HepG2 (cell line): Measurements from ENCODE around the gene CCDC8. TPM values are rescaled to one million over a fixed set of nuclear protein-coding genes. Genes with fewer than 3 reads are reported as not detected.

Source experiments
- DMAP1 ChIP-seq: IDR thresholded peaks from 2 replicates; pipeline ENCODE4 v1.6.1; 2016
- ELF4 ChIP-seq: sonication (generic); formaldehyde crosslinking; IDR thresholded peaks from 2 replicates; pipeline ENCODE4 v1.5.0; 2020; ENCODE audit warnings: missing genetic modification reagents, mild to moderate bottlenecking, moderate library complexity, borderline replicate concordance
- HNRNPLL ChIP-seq: fragments of 200-400 bp; formaldehyde crosslinking; IDR thresholded peaks from 2 replicates; pipeline ENCODE4 v1.6.1; 2017; ENCODE audit warnings: mild to moderate bottlenecking, low read depth, low read length; ENCODE audit not compliant: poor library complexity, severe bottlenecking
- KLF11 ChIP-seq: IDR thresholded peaks from 2 replicates; pipeline ENCODE4 v1.6.1; 2016; ENCODE audit warnings: missing compliant biosample characterization
- KLF16 ChIP-seq, 2 experiments: sonication (generic) in 1 of 2; formaldehyde crosslinking in 1 of 2; IDR thresholded peaks; 2 replicates each; pipeline versions ENCODE4 v1.6.1 to v1.8.0; 2016 to 2023; ENCODE audit warnings: missing genetic modification reagents in 2 of 2, missing compliant biosample characterization in 1 of 2
- KLF6 ChIP-seq: IDR thresholded peaks from 2 replicates; pipeline ENCODE4 v1.8.0; 2016; ENCODE audit warnings: missing biosample characterization, missing genetic modification reagents
- KMT2B ChIP-seq: IDR thresholded peaks from 2 replicates; pipeline ENCODE4 v1.6.1; 2016; ENCODE audit warnings: missing genetic modification reagents, missing compliant biosample characterization
- MIXL1 ChIP-seq: IDR thresholded peaks from 2 replicates; pipeline ENCODE4 v1.6.1; 2016
- MZF1 ChIP-seq: sonication (generic); formaldehyde crosslinking; IDR thresholded peaks from 2 replicates; pipeline ENCODE4 v1.8.1; 2023; ENCODE audit warnings: mild to moderate bottlenecking, missing genetic modification reagents, borderline replicate concordance
- NFIB ChIP-seq: sonication (generic); formaldehyde crosslinking; IDR thresholded peaks from 2 replicates; pipeline ENCODE4 v1.9.0; 2021; ENCODE audit warnings: missing genetic modification reagents, mild to moderate bottlenecking, borderline replicate concordance
- SALL1 ChIP-seq: sonication (generic); formaldehyde crosslinking; IDR thresholded peaks from 2 replicates; pipeline ENCODE4 v1.8.0; 2022; ENCODE audit warnings: mild to moderate bottlenecking, missing genetic modification reagents
- SIN3A ChIP-seq: IDR thresholded peaks from 2 replicates; pipeline ENCODE4 v1.6.1; 2011; ENCODE audit warnings: low read depth, mild to moderate bottlenecking, control low read depth, low read length, borderline replicate concordance
- SP1 ChIP-seq, 2 experiments: fragments of 450-650 bp in 1 of 2; sonication (generic) in 1 of 2; formaldehyde crosslinking in 1 of 2; IDR thresholded peaks; 2 replicates each; pipeline versions ENCODE4 v1.4.0 to v1.6.1; 2016 to 2020; ENCODE audit warnings: missing genetic modification reagents in 1 of 2
- SRSF1 ChIP-seq: fragments of 200-400 bp; formaldehyde crosslinking; optimal IDR thresholded peaks from 2 replicates; pipeline ENCODE3; 2017; ENCODE audit warnings: mild to moderate bottlenecking, low read depth, low read length, moderate library complexity
- TAF1 ChIP-seq: sonication (generic); formaldehyde crosslinking; IDR thresholded peaks from 2 replicates; pipeline ENCODE4 v1.4.0; 2020; ENCODE audit warnings: missing genetic modification reagents
- ZFP90 ChIP-seq: sonication (generic); formaldehyde crosslinking; IDR thresholded peaks from 2 replicates; pipeline ENCODE4 v1.8.0; 2022; ENCODE audit warnings: missing genetic modification reagents, mild to moderate bottlenecking, inconsistent platforms, borderline replicate concordance
- ZNF138 ChIP-seq: sonication (generic); formaldehyde crosslinking; IDR thresholded peaks from 2 replicates; pipeline ENCODE4 v1.5.0; 2020; ENCODE audit warnings: mild to moderate bottlenecking, low read depth, missing genetic modification reagents
- ZNF460 ChIP-seq: sonication (generic); formaldehyde crosslinking; IDR thresholded peaks from 2 replicates; pipeline ENCODE4 v1.5.1; 2020; ENCODE audit warnings: missing genetic modification reagents, mild to moderate bottlenecking, borderline replicate concordance
- ZNF564 ChIP-seq: sonication (generic); formaldehyde crosslinking; IDR thresholded peaks from 2 replicates; pipeline ENCODE4 v1.8.1; 2023; ENCODE audit warnings: mild to moderate bottlenecking, missing genetic modification reagents
- ZNF589 ChIP-seq: sonication (generic); formaldehyde crosslinking; conservative IDR thresholded peaks from 2 replicates; pipeline ENCODE4 v1.8.0; 2022; ENCODE audit warnings: mild to moderate bottlenecking, moderate library complexity, missing genetic modification reagents
- ZNF709 ChIP-seq: sonication (generic); formaldehyde crosslinking; IDR thresholded peaks from 2 replicates; pipeline ENCODE4 v1.5.0; 2020; ENCODE audit warnings: mild to moderate bottlenecking, missing genetic modification reagents
- ZNF781 ChIP-seq: sonication (generic); formaldehyde crosslinking; IDR thresholded peaks from 2 replicates; pipeline ENCODE4 v1.5.1; 2020; ENCODE audit warnings: borderline replicate concordance, mild to moderate bottlenecking, missing genetic modification reagents; ENCODE audit errors: not compliant biosample characterization
- polyA plus RNA-seq, 8 experiments: library from polyadenylated mRNA; depleted of rRNA in 3 of 8; stranded (reverse) in 7 of 8; unstranded in 1 of 8; fragments of >200 nt; fragmentation: Illumina TruSeq in 4 of 8; extraction: Trizol in 4 of 8; gene quantifications; 2 replicates each; pipeline versions ENCODE4 v1.2.1 to v1.2.3, GENCODE V29; 2011 to 2016; ENCODE audit warnings: low read depth in 4 of 8, missing spikeins in 1 of 8, mixed read lengths in 1 of 8; ENCODE audit not compliant: insufficient read depth in 1 of 8
- total RNA-seq, 5 experiments: library from RNA; depleted of rRNA; stranded (reverse); fragments of >200 nt; fragmentation: Illumina TruSeq; extraction: Trizol; gene quantifications; 2 replicates each; pipeline ENCODE4 v1.2.3, GENCODE V29; 2016; ENCODE audit warnings: low read depth in 1 of 5
- TF ChIP-seq, protein P1 (sequence below): sonication (generic); formaldehyde crosslinking; IDR thresholded peaks from 2 replicates; pipeline ENCODE4 v1.5.1; 2020; ENCODE audit warnings: missing genetic modification reagents, mild to moderate bottlenecking, borderline replicate concordance
- TF ChIP-seq, protein P2 (sequence below): sonication (generic); formaldehyde crosslinking; IDR thresholded peaks from 2 replicates; pipeline ENCODE4 v1.4.0; 2020; ENCODE audit warnings: missing genetic modification reagents

Gene CCDC8
- total and polyA plus RNA-seq, 2 of the 13 experiments (the other 11 are each of a cell fraction or from before 2014, with no cell fraction given): 0.04 TPM; not detected in 1

DNA sequence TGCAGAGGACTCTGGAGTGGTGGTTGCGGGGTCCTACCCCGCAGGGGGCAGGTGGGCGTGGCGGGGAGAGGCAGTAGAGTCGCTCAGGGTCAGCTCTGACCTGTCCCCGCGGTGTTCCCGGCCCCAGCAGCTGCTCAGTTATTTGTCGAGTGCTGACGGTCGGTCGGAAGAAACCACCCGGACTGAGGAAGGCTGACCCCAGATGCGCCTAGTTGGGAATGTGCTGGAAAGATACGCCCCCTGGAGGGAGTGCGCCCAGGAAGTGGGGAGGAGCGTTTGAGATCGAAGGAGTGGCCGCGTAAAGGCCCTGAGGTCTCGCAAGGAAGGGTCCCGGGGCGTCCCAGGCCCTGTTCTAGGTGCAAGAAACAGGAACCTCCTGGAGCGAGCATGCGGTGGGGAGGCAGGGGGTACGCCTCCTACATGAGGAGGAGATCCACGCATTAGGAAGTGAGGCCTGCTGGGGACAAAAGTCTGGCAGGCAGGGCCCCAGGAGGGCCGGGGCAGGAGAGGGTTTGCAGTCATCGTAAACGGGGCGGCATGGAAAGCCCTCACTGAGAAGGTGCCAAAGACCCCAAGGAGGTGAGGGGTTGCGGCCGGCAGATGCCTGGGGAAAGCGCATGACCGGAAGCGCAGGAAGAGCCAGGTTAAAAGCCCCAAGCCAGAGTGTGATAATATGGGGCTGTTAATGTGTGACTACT, 9.2 kb downstream of the CCDC8 start (continued):
- TF ChIP-seq, protein P1, sequence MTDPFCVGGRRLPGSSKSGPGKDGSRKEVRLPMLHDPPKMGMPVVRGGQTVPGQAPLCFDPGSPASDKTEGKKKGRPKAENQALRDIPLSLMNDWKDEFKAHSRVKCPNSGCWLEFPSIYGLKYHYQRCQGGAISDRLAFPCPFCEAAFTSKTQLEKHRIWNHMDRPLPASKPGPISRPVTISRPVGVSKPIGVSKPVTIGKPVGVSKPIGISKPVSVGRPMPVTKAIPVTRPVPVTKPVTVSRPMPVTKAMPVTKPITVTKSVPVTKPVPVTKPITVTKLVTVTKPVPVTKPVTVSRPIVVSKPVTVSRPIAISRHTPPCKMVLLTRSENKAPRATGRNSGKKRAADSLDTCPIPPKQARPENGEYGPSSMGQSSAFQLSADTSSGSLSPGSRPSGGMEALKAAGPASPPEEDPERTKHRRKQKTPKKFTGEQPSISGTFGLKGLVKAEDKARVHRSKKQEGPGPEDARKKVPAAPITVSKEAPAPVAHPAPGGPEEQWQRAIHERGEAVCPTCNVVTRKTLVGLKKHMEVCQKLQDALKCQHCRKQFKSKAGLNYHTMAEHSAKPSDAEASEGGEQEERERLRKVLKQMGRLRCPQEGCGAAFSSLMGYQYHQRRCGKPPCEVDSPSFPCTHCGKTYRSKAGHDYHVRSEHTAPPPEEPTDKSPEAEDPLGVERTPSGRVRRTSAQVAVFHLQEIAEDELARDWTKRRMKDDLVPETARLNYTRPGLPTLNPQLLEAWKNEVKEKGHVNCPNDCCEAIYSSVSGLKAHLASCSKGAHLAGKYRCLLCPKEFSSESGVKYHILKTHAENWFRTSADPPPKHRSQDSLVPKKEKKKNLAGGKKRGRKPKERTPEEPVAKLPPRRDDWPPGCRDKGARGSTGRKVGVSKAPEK: peak; percentile 64; the same call in 1 of the 2 replicates
- peak; percentile 10; the same call in 1 of the 2 replicates for TF ChIP-seq SALL1 (CRISPR knock-in tag)
- peak; percentile 19; the same call in 1 of the 2 replicates for TF ChIP-seq ZNF460
- TF ChIP-seq DMAP1: peak; percentile 85
- TF ChIP-seq NFIB: no peak
- peak; percentile 71 for TF ChIP-seq ZNF781 (CRISPR knock-in tag)
- TF ChIP-seq ZFP90 (CRISPR knock-in tag): peak; percentile 55; the same call in 1 of the 2 replicates
- peak in 1 of 2 experiments; percentile 72; a peak in 2 of 4 replicates for TF ChIP-seq KLF16 (CRISPR knock-in tag; IDR thresholded peaks at IDR 0.05)
- TF ChIP-seq HNRNPLL: peak; percentile 76
- TF ChIP-seq ZNF589 (CRISPR knock-in tag): peak; percentile 24; the same call in 1 of the 2 replicates
- no peak for TF ChIP-seq SP1 (IDR thresholded peaks at IDR 0.05)
- TF ChIP-seq SP1 (CRISPR knock-in tag; IDR thresholded peaks at IDR 0.05): peak; percentile 13; the same call in 1 of the 2 replicates
- TF ChIP-seq, protein P2, sequence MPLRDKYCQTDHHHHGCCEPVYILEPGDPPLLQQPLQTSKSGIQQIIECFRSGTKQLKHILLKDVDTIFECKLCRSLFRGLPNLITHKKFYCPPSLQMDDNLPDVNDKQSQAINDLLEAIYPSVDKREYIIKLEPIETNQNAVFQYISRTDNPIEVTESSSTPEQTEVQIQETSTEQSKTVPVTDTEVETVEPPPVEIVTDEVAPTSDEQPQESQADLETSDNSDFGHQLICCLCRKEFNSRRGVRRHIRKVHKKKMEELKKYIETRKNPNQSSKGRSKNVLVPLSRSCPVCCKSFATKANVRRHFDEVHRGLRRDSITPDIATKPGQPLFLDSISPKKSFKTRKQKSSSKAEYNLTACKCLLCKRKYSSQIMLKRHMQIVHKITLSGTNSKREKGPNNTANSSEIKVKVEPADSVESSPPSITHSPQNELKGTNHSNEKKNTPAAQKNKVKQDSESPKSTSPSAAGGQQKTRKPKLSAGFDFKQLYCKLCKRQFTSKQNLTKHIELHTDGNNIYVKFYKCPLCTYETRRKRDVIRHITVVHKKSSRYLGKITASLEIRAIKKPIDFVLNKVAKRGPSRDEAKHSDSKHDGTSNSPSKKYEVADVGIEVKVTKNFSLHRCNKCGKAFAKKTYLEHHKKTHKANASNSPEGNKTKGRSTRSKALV (CRISPR knock-in tag): peak; percentile 66; the same call in 1 of the 2 replicates
- no peak; the same call in 1 of the 2 replicates for TF ChIP-seq MZF1
- peak; percentile 68; the same call in 1 of the 2 replicates for TF ChIP-seq TAF1 (CRISPR knock-in tag)
- TF ChIP-seq ZNF564 (CRISPR knock-in tag): 0 out of 2 replicates have a peak, but pooled peaks have one; percentile 33
- peak; percentile 49 for TF ChIP-seq KMT2B (CRISPR knock-in tag)
- peak; percentile 71; the same call in 1 of the 2 replicates for TF ChIP-seq ELF4 (CRISPR knock-in tag)
- TF ChIP-seq KLF11 (CRISPR knock-in tag): peak; percentile 65; the same call in 1 of the 2 replicates
- TF ChIP-seq ZNF138 (CRISPR knock-in tag): peak; percentile 32; the same call in 1 of the 2 replicates
- peak; percentile 93 for TF ChIP-seq SRSF1
- peak; percentile 60; the same call in 1 of the 2 replicates for TF ChIP-seq SIN3A
- peak; percentile 80; the same call in 1 of the 2 replicates for TF ChIP-seq KLF6 (CRISPR knock-in tag)
- peak; percentile 13; the same call in 1 of the 2 replicates for TF ChIP-seq MIXL1 (CRISPR knock-in tag)
- no peak; the same call in 1 of the 2 replicates for TF ChIP-seq ZNF709 (CRISPR knock-in tag)
